NCI-H526 treated with DMSO at 0.1 percent for 48 hours (cell line): ENCODE measurements around the gene ATP6V1G2.

Experiments used
- DNase-seq: peaks from one replicate; lab custom pipeline; 2025; lab: John Stamatoyannopoulos, UW

ATP6V1G2 gene

DNA sequence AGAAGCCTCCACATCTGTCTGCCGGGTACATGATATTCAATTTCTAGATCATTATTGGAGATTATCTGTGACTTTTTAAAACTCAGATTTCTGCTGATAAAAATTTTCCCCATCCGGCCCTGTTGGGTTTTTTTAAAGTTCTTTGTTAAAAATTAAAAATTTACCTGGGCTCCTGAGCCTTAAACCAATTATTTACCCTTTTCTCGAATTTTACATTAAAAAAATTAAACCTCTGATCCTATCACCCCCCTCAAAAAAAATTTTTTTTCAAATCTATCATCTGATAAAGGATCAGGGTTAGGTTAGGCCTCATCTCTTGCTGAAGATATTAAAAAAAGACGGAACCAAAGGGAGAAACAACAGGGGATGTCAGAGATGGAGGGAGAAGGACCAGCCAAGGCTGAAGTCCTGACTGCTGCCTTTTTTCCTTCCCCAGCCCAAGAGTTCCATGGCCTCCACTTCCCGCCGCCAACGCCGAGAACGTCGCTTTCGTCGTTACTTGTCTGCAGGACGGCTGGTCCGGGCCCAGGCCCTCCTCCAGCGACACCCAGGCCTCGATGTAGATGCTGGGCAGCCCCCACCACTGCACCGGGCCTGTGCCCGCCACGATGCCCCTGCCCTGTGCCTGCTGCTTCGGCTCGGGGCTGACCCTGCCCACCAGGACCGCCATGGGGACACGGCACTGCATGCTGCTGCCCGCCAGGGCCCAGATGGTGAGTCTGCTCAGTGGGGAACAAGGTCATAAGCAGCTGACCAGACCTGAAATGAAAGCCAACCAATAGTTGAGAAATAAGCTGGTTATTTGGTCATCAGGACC is 1.5 kb upstream of the ATP6V1G2 start:
- DNase-seq: no peak

DNA sequence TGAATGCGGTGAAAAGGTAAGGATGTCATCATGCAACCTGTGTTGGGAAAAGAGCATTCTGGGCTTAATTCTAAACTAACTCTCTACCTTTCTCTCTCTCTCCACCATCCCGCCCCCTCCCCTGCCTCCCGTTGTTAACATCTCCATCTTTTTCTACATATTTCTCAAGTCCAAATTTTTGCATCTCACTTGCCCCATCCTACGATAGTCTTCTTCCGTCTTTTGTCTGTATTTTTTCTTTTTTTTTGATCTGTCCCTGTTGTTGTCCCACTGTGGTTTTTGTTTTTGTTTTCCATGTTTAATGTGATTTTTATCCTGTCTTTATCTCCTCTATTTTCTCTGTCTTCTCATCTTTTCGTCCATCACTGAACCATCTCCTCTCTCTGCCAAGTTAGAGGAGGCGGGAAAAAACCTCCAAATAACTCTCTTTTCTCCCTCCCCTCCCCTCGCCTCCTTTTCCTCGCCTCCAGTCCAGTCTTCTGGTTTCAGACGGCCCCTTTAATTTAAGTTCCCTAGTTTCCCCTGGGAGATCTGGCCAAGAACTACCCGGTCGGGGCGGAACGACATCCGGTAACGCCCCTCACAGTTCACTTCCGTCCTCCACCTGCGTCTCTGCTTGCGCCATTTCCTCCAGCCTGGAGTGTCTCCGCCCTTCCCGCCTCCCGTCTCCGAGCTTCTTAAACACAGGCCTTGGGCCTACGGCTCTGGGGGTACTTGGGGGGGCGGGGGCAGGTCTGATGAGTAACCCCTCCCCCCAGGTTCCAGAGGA is 734 bp upstream of the ATP6V1G2 start, which contains the start of gene NFKBIL1:
Gene NFKBIL1 (plus strand): TSS at position 651 of the 769 bp plus-strand sequence. CDS start 87 bp downstream, at position 738.
- DNase-seq: peak; percentile 94

DNA sequence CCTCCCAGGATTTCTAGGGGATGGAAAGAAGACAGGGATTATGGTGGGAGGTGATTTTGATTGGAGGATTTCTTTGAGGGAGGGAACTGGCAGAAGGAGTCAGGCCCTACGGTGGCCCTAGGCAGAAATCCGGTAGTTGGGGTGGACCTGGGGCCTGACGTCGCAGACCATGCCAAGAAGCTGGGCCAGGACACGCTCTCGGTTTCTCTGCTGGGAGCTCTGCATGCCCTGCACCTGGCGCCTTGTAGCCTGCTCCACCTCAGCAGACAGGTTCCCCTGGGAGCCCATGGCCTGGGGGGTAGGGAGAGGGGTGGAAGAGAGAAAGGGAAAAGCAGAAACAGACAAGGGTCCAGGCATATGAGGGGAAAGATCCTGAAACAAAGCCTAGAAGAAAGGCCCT is 1.1 kb downstream of the ATP6V1G2 start:
- DNase-seq: no peak

DNA sequence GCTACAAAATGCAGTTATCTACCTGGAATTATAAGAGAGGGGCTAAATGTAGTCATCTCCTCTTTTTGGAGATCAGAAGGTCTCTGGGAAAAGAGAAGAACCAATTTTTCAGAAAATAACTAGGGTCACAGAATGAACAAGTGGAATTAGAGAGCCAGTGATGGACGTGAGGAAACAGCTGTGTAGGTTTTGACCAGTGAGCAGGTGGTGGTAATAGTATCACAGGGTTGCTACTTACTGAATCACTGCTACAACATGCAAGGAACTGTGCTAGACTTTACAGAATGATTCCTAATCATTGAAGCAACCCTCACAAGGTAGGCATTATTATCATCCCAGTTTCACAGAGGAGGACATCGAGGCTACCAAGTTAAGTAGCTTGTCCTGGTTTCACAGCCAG is 1.7 kb downstream of the ATP6V1G2 start:
- DNase-seq: no peak

DNA sequence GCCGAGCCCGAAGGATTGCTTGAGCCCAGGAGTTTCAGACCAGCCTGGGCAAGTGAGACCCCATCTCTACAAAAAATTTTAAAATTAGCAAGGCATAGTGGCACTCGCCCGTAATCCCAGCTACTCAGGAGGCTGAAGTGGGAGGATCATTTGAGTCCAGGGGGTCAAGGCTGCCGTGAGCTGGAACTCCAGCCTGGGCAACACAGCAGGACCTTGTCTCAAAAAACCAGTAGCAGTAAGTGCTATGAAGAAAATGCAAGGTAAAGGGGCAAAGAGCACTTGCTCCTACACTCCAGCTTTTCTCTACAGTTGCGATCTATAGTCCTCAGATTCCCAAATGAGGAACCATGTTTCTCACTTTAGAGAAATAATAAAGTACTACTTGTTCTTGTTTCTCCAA is 2.8 kb downstream of the ATP6V1G2 start:
- DNase-seq: no peak

DNA sequence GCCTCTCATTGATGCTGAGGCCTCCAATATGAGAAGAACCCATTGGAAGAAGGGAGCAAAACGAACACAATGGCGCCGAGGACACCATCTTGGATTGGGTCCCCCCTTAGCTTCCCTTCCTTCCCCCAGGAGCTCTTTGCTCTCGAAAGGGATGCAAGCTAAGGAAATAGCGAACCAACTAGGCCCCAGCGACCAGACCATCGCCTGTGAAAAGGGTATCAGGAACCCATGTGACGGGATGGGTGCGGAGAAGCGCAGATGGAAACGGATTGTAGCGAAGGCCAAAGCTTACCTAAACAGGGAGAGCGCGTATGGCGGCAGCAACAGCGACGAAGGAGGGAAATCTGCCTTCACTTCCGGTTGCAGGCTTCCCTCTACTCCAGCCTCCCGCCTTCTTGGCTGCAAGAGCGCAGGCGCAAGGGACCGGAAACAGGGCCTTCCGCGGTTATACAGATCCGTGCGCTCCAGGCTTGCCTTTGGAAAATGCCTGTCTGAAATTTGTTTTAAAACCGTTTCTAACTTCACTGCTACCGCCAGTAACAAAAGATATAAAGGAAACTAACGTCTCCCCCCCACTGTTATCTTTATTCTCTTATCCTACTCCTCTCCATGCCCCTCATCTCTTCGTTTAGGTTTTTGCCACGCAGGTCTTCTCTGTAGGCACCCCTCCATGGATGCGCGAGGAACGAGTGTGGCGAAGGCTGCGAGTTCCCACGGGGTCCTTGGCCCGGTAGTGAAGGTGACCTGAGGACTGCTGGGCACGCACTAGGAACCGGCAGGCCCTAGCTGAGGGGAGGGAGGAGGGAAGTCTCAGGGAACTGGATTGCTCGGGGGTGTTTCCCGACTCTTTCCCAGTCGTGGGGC is 4.5 kb downstream of the ATP6V1G2 start, which contains the start of gene DDX39B:
Gene DDX39B (minus strand): TSS at position 346 of the 864 bp plus-strand sequence. CDS start 1,471 bp downstream, outside the sequence.
- DNase-seq: peak; percentile 95

DNA sequence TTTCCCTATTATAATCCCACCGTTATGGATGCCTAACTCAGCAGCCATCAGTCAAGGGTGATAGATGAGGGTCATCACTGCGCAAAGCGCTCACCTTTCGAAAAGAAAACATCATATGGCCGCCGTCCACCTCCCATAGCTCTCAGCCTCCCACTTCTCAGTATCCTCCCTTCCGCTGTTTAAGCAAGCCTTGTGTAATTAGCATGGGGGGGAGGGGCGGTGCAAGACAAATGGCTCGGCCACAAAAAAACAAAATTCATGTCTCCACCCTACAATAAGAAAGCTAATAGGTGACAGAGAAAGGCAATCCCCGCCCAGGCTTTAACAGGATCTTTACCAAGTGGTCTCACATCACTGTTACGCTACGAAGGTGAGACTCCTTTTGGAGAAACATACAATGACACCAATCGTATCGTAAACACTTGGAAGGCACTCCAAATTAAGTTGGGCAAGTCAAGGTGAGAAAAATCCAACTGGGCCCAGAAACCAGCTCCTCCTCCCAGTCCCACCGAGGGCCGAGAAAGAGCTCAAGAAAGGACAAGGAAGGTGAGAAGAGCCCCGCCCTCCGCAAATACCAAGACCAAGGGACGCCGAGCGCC is 5.2 kb downstream of the ATP6V1G2 start:
- no peak for DNase-seq

DNA sequence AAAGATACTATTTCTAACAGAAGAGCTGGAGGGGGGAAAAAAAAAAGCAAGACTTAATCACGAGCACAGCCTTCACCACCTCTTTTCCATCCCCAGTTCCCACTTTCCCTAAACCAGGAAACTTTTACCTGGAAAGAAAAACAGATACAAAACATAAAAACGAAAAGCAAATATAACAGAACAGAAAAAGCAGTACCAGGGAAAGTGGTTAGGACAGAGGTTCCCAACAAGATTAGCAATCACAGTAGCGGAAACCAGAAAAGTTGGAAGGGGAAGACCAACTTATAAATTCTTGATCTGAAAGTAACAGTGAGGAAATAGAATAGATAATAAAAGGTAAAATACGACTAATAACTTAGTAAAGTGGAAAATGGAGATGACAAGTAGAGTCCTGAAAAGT is 5.8 kb downstream of the ATP6V1G2 start:
- no peak for DNase-seq

DNA sequence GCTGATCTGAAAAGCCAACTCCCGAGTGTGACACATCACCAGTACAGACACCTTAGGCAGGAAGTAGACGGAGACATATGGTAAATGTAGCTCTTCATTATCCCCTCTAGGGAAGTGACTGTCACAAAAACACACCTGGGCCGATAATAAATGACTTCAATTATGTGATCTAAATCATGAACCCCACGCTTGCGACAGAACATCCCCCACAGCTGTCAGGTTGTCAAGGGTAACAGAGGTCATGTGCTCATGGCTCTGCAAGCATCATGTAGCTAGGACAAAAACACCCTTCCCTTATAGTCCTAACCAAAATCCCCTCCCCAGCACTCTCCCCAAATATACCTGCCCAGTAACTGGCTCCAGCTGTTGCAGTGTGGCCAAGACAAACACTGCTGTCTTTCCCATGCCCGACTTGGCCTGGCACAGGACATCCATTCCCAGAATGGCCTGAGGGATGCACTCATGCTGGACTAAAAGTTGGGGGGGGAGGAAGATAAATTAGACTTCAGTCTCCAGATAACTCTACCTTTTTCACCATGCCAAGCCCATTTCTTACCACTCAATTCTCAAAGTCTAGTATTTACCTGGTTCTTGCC is 7.5 kb downstream of the ATP6V1G2 start:
- no peak for DNase-seq

DNA sequence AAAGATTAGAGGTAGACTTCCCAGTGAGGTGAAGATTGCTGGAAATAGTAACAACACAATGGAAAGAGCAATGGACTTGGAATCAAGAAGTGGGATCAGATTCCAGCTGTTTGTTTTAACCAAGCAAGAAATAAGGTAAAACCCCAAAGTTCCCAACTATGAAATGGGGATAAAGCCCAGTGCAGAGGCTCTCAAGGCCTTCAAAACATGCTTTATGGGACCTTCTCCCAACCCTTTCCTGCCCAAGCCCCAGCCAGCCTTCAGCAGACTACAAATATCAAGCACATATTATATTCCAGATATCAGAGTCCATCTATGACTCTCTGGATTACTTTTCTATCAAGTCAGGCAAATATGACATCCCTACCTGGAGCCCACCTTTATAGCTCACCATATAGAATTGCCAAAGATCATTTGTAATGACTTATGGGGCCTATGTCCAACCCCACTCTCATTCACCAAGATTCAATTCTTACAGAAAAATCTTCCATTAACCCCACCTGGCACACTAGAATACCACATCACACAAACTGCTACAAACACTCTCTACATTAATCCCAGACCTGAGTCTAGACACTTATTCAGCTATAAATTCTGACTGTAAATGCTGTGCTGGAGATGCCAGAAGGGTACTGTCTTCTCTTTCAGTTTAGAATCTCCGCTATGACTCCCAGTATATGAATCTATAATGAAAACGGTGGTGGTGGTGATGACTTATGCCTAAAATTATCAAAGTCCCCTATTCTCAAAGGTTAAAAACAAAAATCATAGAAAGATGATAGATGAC is 10.7 kb downstream of the ATP6V1G2 start:
- DNase-seq: no peak

DNA sequence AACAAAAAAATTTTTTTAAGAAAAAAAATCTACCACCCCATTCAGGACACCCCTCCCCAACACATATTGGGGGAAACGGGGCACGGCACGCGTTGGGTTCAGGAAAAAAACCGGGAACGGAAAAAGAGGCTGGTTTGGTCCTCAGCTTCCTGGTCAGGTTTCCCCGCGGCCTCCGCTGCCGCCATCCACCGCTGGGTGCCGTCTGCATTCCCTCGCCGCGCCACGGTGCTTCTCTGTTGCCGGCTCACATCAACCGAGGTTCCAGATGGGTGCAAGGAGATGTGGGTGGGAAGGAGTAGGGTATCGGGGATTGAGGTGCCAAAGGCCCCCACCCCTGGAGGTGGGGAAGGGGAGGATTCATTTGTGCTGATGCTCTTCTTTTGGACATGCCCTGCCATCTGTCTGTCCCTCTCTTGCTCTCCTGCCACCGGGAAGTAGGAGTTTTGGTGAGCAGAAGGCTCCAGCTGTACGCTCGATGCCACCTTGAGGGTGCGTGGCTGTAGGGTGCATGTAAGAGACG is 11.8 kb downstream of the ATP6V1G2 start:
- DNase-seq: no peak

DNA sequence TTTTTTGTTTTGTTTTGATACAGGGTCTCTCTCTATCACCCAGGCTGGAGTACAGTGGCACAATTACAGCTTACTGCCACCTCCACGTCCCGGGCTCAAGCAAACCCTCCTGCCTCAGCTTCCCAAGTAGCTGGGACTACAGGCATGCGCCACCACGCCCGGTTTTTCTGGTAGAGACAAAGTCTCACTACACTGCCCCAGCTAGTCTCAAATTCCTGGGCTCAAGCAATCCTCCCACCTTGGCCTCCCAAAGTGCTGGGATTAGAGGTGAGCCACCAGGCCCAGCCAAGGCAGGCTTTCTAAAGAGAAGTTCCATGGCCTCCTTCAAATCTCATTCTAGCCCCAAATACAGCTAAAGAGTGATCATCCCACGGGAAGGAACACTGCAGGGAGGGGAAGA is 12.4 kb downstream of the ATP6V1G2 start:
- no peak for DNase-seq

DNA sequence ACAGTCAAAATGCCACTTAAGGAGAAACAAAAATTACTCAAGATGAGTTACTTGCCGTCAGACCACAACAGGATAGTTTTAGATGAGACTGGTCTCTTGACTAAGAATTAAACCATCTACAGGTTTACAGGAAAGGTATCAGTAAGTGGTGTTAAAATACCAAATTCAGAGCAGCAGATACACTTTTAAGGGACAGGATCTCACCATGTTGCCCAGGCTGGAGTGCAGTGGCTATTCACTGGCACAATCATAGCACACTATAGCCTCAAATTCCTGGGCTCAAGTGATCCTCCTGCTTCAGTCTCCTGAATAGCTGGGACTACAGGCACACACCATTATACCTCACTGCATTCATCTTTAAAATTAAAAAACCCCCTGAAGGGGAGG is 13.0 kb downstream of the ATP6V1G2 start:
- no peak for DNase-seq

DNA sequence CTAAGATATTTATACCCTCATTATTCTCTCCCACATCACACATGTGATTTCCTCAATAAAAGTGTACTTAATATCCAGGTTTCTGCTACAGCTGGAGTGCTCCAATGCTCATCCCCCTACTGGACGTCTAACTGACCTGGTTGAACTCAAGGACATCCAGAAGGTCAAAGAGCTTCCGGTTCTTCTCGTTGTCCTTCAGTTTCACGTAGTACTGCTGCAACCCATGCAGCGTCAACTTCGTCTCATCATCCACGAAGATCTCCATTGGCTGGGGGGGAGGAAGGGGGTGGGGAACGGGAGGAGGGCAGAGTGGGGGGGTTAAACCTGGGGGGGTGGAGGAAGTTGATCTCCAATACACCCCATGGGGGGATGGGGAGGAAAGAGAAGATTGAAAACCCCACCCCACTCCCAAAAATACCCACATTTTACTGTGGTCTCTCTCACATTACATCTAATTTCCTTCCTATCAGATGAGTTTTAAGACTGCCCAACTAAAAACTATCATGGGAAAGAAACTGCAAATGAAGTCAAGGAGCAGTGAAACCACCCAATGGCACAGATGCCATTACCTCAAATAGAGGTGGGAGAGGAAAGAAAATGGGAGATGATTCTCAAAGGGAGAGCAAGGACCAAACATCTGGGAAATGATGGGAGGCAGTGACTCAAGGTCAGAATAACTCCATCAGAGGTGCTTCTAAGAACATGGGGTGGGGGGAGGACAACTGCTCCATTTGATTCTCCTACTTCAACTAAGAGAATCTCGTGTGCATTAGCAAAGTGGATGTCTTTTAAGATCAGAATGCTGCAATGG is 13.6 kb downstream of the ATP6V1G2 start:
- no peak for DNase-seq

DNA sequence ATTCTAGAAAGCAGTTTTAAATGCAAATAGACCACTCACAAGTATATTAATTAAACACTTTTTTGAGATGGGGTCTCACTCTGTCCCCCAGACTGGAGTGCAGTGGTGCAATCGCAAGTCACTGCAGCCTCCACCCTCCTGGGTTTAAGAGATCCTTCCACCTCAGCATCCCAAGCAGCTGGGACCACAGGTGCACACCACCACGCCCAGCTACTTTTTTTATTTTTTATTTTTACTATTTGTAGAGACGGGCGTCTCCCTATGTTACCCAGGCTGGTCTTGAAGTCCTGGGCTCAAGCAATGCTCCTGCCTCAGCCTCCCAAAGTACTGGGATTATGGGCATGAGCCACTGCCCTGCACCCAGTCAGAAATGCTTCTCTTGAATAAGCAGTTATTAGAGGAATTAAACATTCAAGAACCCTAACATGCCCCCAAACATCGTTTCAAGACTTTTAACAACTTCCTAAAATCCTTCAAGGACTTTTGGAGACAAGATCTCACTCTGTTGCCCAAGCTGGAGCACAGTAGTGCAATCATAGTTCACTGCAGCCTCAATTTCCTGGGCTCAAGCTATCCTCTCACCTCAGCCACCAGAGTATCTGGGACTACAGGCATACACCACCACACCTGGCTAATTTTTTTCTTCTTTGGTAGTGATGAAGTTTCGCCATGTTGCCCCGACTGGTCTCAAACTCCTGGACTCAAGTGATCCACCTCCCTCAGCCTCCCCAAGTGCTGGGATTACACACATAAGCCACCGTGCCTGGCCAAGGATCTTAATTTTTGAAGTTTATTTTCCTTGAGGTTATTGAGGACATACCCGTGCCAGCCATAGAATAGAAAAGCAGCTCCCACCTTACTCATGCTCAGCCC is 14.4 kb downstream of the ATP6V1G2 start:
- no peak for DNase-seq

DNA sequence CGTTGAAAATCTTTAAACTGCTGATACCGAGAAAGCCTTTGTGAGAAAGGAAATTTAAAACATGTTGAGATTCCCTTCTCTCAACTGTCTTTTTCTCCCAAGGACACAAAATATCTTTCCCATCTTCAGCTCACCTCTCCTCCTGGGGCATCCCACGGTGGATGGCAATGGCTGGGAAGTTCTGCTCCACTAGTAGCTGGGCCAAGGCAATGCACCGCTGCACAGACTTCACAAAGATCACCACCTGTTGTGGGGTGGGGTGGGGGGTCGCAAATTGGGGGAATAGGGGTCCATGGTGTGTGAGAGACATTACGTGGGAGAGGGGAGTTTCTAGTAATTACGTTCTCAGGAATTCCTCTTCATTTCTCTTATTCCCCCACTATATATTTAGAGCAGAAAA is 15.2 kb downstream of the ATP6V1G2 start:
- DNase-seq: no peak

DNA sequence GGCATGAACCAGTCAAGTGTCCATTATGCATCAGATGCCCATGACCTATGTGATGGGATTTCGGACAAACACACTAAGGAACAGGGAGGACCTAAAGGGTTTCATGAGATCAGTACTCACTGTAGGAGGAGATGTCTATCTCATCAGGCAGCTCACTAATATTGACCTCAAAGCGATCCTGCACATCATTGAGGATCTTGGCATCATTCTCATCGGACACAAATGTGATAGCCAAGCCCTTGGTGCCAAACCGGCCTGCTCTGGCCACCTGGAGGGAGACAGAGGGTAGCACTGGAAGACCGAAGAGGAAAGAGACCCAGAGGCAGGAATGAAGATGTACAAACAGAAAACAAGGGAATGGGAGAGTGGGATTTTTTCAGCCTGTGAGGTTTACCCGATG is 15.7 kb downstream of the ATP6V1G2 start:
- DNase-seq: no peak

DNA sequence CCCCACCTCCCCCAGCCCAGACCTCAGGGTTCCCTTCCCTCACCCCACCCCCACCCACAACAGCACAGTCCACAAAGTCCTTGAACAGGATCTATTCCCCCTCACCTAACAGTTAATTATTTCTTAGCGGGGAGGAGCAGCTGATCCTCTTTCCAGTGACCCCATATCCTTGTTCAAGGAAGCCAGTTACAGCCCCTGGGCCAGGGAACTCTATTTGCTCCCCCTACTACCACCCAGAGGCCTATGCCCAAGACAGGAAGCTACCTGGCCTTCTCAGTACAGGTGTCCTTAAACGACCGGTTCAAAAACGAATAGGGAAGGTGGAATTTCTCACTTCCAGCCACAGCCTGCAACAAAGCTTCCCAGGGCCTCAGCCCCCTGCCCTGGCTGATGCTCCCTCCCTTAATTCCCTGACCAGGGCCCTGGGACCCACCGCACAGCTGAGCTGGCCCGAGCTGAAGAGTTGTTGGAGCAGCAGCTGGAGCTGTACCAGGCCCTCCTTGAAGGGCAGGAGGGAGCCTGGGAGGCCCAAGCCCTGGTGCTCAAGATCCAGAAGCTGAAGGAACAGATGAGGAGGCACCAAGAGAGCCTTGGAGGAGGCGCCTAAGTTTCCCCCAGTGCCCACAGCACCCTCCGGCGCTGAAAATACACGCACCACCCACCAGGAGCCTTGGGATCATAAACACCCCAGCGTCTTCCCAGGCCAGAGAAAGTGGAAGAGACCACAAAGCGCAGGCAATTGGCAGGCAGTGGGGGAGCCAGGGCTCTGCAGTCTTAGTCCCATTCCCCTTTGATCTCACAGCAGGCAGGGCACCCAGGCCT is 16.9 kb downstream of the ATP6V1G2 start:
- no peak for DNase-seq
